Tibial artery (tissue), 4 donors: ENCODE data around the gene PIGU.

ENCODE experiments used
- DNase-seq, 2 donors: peaks; one replicate each; pipeline ENCODE4 v3.0.0-alpha.2; 2019
- H3K27ac ChIP-seq, 2 donors: fragments of 200-600 bp; sonication (generic) in 1 of 2; 1 replicate in 1 of 2; 2 replicates in 1 of 2; pipeline ENCODE4 v1.5.1; 2018 to 2019; ENCODE audit warnings: mild to moderate bottlenecking in 1 of 2
- H3K27me3 ChIP-seq, 2 donors: fragments of 200-600 bp; sonication (generic) in 1 of 2; one replicate each; pipeline versions ENCODE4 v1.5.1 to v1.6.0; 2016 to 2019
- H3K36me3 ChIP-seq, 3 donors: fragments of 200-600 bp; sonication (generic) in 2 of 3; one replicate each; pipeline ENCODE4 v1.5.1; 2016 to 2019; ENCODE audit warnings: mild to moderate bottlenecking in 2 of 3
- H3K4me1 ChIP-seq, 4 donors: fragments of 200-600 bp; sonication (generic) in 2 of 4; 1 replicate in 3 of 4; 2 replicates in 1 of 4; pipeline ENCODE4 v1.5.1; 2016 to 2019
- H3K4me3 ChIP-seq, 2 donors: fragments of 200-600 bp; sonication (generic) in 1 of 2; 1 replicate in 1 of 2; 2 replicates in 1 of 2; pipeline ENCODE4 v1.5.1; 2018 to 2019; ENCODE audit warnings: mild to moderate bottlenecking in 2 of 2
- H3K9me3 ChIP-seq, 3 donors: fragments of 200-600 bp; sonication (generic) in 1 of 3; one replicate each; pipeline ENCODE4 v1.5.1; 2016 to 2019
- intact Hi-C: fragments of 100-400 bp; cut with DNase I; formaldehyde crosslinking; loops from one replicate; pipeline ENCODE4 v1.15.0; 2023; ENCODE audit warnings: low total_unique reads
- TF ChIP-seq, protein P1 (sequence below), 2 experiments: fragments of 200-600 bp in 1 of 2; fragments of 450-650 bp in 1 of 2; IDR thresholded peaks; one replicate each; pipeline ENCODE4 v1.5.1; 2017 to 2019; ENCODE audit warnings: antibody characterized with exemption in 2 of 2, mild to moderate bottlenecking in 1 of 2, moderate library complexity in 1 of 2

Gene PIGU

DNA sequence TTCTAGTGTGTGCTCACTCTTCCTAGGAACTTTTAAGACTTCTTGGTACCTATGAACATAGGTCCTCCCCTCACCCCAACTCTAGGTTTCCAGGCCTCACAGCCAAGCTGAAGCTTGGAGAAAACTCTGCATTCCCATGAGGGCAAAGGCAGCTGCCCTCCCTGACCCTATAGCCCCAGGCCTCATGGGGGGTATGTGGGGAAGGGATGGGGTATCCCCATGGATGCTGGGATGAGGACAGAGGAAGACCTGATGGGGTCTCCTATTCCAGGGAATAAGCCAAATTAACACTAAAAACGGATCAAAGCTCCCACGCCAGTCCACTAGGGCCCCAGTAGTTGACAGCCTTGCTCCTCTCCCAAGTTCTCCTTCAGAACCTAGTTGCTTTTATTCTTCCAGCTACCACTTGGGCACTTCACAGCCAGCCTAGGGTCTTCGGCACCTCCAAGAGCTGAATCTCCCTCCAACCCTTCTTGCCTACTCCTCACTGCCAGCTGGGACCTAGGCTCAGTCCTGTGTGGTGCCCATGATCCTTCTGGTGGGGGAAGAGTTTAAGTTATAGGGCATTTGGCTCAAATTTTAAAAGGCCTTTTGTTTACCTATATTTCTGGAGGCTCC lies 35.0 kb upstream of the PIGU start:
- H3K27me3 ChIP-seq, result no peaks in the 10 kb centered on the region
- H3K4me1 ChIP-seq, result peaks cover 0 to 19% (median 8%) of the 10 kb centered on the region in 4 donors
- intact Hi-C loops, result loop anchor here (5.0 kb wide), 1 partner anchor 410 kb away; the partner anchor contains the start of gene AHCY
- no peak for DNase-seq
- H3K4me3 ChIP-seq, result no peak overlapping the region
- no peak overlapping the region for H3K27ac ChIP-seq
- TF ChIP-seq, protein P1, sequence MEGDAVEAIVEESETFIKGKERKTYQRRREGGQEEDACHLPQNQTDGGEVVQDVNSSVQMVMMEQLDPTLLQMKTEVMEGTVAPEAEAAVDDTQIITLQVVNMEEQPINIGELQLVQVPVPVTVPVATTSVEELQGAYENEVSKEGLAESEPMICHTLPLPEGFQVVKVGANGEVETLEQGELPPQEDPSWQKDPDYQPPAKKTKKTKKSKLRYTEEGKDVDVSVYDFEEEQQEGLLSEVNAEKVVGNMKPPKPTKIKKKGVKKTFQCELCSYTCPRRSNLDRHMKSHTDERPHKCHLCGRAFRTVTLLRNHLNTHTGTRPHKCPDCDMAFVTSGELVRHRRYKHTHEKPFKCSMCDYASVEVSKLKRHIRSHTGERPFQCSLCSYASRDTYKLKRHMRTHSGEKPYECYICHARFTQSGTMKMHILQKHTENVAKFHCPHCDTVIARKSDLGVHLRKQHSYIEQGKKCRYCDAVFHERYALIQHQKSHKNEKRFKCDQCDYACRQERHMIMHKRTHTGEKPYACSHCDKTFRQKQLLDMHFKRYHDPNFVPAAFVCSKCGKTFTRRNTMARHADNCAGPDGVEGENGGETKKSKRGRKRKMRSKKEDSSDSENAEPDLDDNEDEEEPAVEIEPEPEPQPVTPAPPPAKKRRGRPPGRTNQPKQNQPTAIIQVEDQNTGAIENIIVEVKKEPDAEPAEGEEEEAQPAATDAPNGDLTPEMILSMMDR (IDR thresholded peaks at IDR 0.05), result no peak
- H3K36me3 ChIP-seq, result peaks cover 11 to 39% (median 33%) of the 10 kb centered on the region in 3 donors
- H3K9me3 ChIP-seq, result no peaks in the 10 kb centered on the region

GRCh38 chr20:34710861-34711574 lies 34.1 kb upstream of the PIGU start:
- H3K36me3 ChIP-seq, result peaks cover 10 to 31% (median 28%) of the 10 kb centered on the region in 3 donors
- DNase-seq, result no peak
- H3K27ac ChIP-seq, result peak overlapping the region in 1 of 2 donors; percentile 95
- H3K4me1 ChIP-seq, result peaks cover 0 to 20% (median 9%) of the 10 kb centered on the region in 4 donors
- H3K4me3 ChIP-seq, result no peak overlapping the region
- H3K9me3 ChIP-seq, result no peaks in the 10 kb centered on the region
- TF ChIP-seq, protein P1 (IDR thresholded peaks at IDR 0.05), result no peak
- intact Hi-C loops, result loop anchor here (5.0 kb wide), 1 partner anchor 409 kb away; the partner anchor contains the start of gene AHCY
- H3K27me3 ChIP-seq, result no peaks in the 10 kb centered on the region

DNA sequence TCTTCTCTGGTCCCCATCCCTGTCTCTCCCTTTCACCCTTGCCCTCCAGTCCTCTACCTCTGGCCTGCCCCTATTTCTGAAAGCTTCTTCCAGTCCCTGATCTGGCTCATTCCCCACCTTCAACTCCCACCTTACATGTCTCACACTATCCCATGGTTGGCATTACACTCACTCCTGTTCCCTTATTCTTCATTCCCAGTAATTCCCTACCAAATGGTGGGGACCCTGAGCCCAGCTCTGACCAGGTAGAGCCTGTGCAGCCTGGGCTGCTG lies 33.6 kb upstream of the PIGU start:
- no peaks in the 10 kb centered on the region for H3K27me3 ChIP-seq

DNA sequence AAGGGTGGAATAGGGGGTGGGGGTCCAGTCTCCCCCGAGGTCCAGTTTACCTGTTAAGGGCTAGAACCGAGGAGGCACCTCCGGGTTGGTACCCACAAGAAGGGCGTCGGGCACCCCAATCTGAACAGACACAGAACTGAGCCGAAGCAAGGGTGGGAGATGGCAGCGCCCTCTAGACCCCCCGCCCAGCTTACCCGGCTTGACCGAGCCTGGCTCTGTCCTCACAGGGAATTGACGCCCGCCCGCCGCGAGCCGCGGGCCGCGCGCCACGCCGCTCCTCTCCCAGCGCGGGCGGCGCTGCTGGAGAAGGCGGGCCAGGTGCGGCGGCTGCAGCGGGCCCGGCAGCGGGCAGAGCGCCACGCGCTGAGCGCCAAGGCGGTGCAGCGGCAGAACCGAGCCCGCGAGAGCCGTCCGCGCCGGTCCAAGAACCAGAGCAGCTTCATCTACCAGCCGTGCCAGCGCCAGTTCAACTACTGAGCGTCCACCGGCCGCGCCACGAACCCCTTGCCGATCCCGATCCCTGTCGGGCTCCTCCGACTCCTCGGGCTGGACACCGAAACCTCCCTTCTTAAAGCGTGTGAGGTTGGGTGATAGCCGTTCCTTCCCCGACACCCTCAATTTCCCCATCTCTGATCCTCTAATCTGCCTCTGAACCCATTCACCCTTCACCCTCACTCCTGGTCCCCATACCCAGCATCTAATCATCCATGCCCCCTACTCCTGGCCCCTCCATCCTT lies 33.1 kb upstream of the PIGU start:
- peaks cover 10 to 22% (median 17%) of the 10 kb centered on the region in 3 donors for H3K36me3 ChIP-seq
- DNase-seq, result peak; percentile 26 to 90
- intact Hi-C loops, result loop anchor here (5.0 kb wide), 3 partner anchors 133 to 408 kb away; partner anchors contain the start of genes AHCY and MAP1LC3A
- peak overlapping the region; percentile 72 to 78 for H3K4me3 ChIP-seq
- H3K27ac ChIP-seq, result peak overlapping the region; percentile 81 to 95
- TF ChIP-seq, protein P1 (IDR thresholded peaks at IDR 0.05), result no peak
- peaks cover 0 to 30% (median 17%) of the 10 kb centered on the region in 4 donors for H3K4me1 ChIP-seq
- H3K27me3 ChIP-seq, result no peaks in the 10 kb centered on the region
- no peaks in the 10 kb centered on the region for H3K9me3 ChIP-seq

More for the DNA sequence above, 33.6 kb upstream of the PIGU start:
- H3K4me1 ChIP-seq, result peaks cover 0 to 25% (median 12%) of the 10 kb centered on the region in 4 donors
- H3K9me3 ChIP-seq, result no peaks in the 10 kb centered on the region
- TF ChIP-seq, protein P1 (IDR thresholded peaks at IDR 0.05), result no peak
- intact Hi-C loops, result loop anchor here (5.0 kb wide), 1 partner anchor 408 kb away; the partner anchor contains the start of gene AHCY
- DNase-seq, result no peak
- H3K4me3 ChIP-seq, result peak overlapping the region; percentile 72 to 78
- peaks cover 10 to 27% (median 22%) of the 10 kb centered on the region in 3 donors for H3K36me3 ChIP-seq
- H3K27ac ChIP-seq, result peak overlapping the region; percentile 81 to 95

- intact Hi-C loops, result loop anchor here (5.0 kb wide), 2 partner anchors 132 to 152 kb away; partner anchors contain the start of gene MAP1LC3A
- peak; percentile 80 to 92 for DNase-seq
- H3K4me1 ChIP-seq, result peaks cover 0 to 34% (median 20%) of the 10 kb centered on the region in 4 donors
Observed at GRCh38 chr20:34709044-34709830, 32.3 kb upstream of the PIGU start.

More at GRCh38 chr20:34709044-34709830, 32.3 kb upstream of the PIGU start:
- no peaks in the 10 kb centered on the region for H3K9me3 ChIP-seq
- no peaks in the 10 kb centered on the region for H3K27me3 ChIP-seq
- peaks cover 6 to 14% (median 10%) of the 10 kb centered on the region in 3 donors for H3K36me3 ChIP-seq
- TF ChIP-seq, protein P1 (IDR thresholded peaks at IDR 0.05), result no peak
- peak overlapping the region; percentile 72 to 78 for H3K4me3 ChIP-seq
- H3K27ac ChIP-seq, result peak overlapping the region; percentile 81 to 95
